ENCODE data around the gene EYA2. TPM values are rescaled to one million over a fixed set of nuclear protein-coding genes. Genes with fewer than 3 reads are reported as not detected.

The EYA2 gene
- total and polyA plus RNA-seq, 2 donors = 11.1 to 28.5 TPM

DNA sequence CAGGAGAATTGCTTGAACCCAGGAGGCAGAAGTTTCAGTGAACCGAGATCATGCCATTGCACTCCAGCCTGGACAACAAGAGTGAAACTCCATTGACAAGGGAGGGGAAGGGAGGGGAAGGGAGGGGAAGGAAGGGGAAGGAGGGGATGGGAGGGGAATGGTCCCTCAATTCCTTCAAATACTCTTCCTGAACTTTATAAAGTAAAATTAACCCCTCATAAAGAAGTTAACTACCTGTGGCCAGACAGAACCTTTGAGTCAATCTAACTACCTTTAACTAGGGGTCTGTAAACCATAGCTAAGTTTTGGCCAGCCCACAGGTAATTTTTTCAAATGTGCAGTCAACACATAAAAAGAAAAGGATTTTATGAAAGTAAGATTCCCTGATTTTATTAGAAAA, 330.8 kb downstream of the EYA2 start:
- peaks cover 63 to 72% of the 10 kb centered on the region in 2 donors for H3K36me3 ChIP-seq (ENCODE audit: control insufficient read depth in 2 of 2, insufficient read depth in 2 of 2, low read length in 1 of 2)
- no peak overlapping the region for H3K27ac ChIP-seq (ENCODE audit: low read depth in 1 of 2, low read length in 1 of 2)
- H3K4me3 ChIP-seq (ENCODE audit: low read length in 2 of 2) = no peak overlapping the region
- no peak for DNase-seq (ENCODE audit: low read depth in 6 of 9, low spot score in 9 of 9)
- 97% methylated on average over 1 of the region's 1 CpG for WGBS
- H3K4me1 ChIP-seq (ENCODE audit: control insufficient read depth in 2 of 2, insufficient read depth in 2 of 2, low read length in 2 of 2) = no peaks in the 10 kb centered on the region
- H3K27me3 ChIP-seq (ENCODE audit: control insufficient read depth in 2 of 2, insufficient read depth in 1 of 2, low read length in 1 of 2) = no peaks in the 10 kb centered on the region
- no peaks in the 10 kb centered on the region for H3K9me3 ChIP-seq (ENCODE audit: control insufficient read depth in 2 of 2, insufficient read depth in 1 of 2, low read length in 1 of 2)

DNA sequence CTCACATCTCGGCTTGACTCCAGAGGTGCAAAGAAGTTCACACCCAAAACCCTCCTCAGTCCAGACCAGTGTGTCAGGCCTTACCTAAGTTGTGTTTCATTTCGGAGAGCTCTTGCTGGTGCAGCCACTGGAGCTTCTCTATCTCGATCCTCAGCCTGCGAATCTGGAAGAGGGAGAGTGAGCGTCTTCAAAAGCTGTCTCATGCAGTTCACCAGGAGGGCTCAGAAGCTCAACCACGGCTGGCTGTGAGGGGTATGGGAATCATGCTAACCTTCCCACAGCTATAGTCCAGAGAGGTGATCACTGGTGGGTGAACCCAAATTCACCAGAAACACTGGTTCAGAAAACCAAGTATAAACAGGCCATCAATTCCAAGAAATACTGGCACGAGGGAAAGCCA, 332.5 kb downstream of the EYA2 start:
- no peaks in the 10 kb centered on the region for H3K27me3 ChIP-seq (ENCODE audit: control insufficient read depth in 2 of 2, insufficient read depth in 1 of 2, low read length in 1 of 2)
- WGBS = 99% methylated on average over 7 of the region's 7 CpGs

DNA sequence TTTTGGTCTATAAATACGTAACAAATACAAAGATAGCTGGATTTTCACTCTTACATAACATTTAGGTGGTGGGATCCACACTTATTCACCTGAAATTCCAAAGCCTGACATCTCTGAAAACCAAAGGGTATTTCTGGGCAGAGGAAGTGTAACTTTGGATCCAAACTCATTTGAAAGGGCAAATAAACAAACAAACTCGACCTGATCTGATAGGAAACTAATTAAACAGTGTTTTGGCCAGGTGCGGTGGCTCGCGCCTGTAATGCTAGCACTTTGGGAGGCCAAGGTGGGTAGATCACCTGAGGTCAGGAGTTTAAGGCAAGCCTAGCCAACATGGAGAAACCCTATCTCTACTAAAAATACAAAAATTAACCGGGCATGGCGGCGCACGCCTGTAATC, 332.9 kb downstream of the EYA2 start:
- DNase-seq (ENCODE audit: low read depth in 6 of 9, low spot score in 9 of 9) = no peak
- Histone ChIP-seq H3K4me1 (ENCODE audit: control insufficient read depth in 2 of 2, insufficient read depth in 2 of 2, low read length in 2 of 2) (no peaks in the 10 kb centered on the region), H3K27ac (ENCODE audit: low read depth in 1 of 2, low read length in 1 of 2) (no peak overlapping the region), H3K9me3 (ENCODE audit: control insufficient read depth in 2 of 2, insufficient read depth in 1 of 2, low read length in 1 of 2) (no peaks in the 10 kb centered on the region), H3K27me3 (ENCODE audit: control insufficient read depth in 2 of 2, insufficient read depth in 1 of 2, low read length in 1 of 2) (no peaks in the 10 kb centered on the region), H3K4me3 (ENCODE audit: low read length in 2 of 2) (no peak overlapping the region), H3K36me3 (ENCODE audit: control insufficient read depth in 2 of 2, insufficient read depth in 2 of 2, low read length in 1 of 2) (peaks cover 60 to 63% of the 10 kb centered on the region in 2 donors)
- 98% methylated on average over 9 of the region's 9 CpGs for WGBS

More for the DNA sequence above, 332.5 kb downstream of the EYA2 start:
- no peak overlapping the region for H3K4me3 ChIP-seq (ENCODE audit: low read length in 2 of 2)
- no peaks in the 10 kb centered on the region for H3K9me3 ChIP-seq (ENCODE audit: control insufficient read depth in 2 of 2, insufficient read depth in 1 of 2, low read length in 1 of 2)
- H3K27ac ChIP-seq (ENCODE audit: low read depth in 1 of 2, low read length in 1 of 2) = no peak overlapping the region
- H3K36me3 ChIP-seq (ENCODE audit: control insufficient read depth in 2 of 2, insufficient read depth in 2 of 2, low read length in 1 of 2) = peaks cover 60 to 63% of the 10 kb centered on the region in 2 donors
- no peaks in the 10 kb centered on the region for H3K4me1 ChIP-seq (ENCODE audit: control insufficient read depth in 2 of 2, insufficient read depth in 2 of 2, low read length in 2 of 2)
- DNase-seq (ENCODE audit: low read depth in 6 of 9, low spot score in 9 of 9) = no peak

DNA sequence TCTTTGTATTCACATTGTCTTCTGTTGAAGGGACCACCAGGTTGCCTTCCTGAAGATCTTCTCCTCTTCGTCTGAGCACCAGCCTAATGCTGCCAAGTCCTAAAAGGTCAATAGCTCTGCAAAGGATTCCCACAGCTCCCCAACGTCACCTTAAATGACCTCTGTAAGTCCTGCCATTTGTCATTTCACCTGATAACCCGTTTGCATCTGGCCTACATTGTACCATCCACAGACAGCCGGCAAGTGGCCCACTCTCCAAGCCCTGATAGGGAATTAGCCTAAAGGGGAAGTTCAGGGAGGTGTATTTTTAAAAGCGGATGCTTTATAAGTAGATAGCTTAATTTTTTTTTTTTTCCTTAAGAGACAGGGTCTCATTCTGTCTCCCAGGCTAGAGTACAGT, 334.0 kb downstream of the EYA2 start:
- Histone ChIP-seq H3K4me1 (ENCODE audit: control insufficient read depth in 2 of 2, insufficient read depth in 2 of 2, low read length in 2 of 2) (no peaks in the 10 kb centered on the region), H3K4me3 (ENCODE audit: low read length in 2 of 2) (no peak overlapping the region), H3K27ac (ENCODE audit: low read depth in 1 of 2, low read length in 1 of 2) (no peak overlapping the region), H3K9me3 (ENCODE audit: control insufficient read depth in 2 of 2, insufficient read depth in 1 of 2, low read length in 1 of 2) (no peaks in the 10 kb centered on the region), H3K36me3 (ENCODE audit: control insufficient read depth in 2 of 2, insufficient read depth in 2 of 2, low read length in 1 of 2) (peaks cover 61 to 64% of the 10 kb centered on the region in 2 donors), H3K27me3 (ENCODE audit: control insufficient read depth in 2 of 2, insufficient read depth in 1 of 2, low read length in 1 of 2) (no peaks in the 10 kb centered on the region)
- WGBS = 95% methylated on average over 5 of the region's 5 CpGs
- DNase-seq (ENCODE audit: low read depth in 6 of 9, low spot score in 9 of 9) = no peak

DNA sequence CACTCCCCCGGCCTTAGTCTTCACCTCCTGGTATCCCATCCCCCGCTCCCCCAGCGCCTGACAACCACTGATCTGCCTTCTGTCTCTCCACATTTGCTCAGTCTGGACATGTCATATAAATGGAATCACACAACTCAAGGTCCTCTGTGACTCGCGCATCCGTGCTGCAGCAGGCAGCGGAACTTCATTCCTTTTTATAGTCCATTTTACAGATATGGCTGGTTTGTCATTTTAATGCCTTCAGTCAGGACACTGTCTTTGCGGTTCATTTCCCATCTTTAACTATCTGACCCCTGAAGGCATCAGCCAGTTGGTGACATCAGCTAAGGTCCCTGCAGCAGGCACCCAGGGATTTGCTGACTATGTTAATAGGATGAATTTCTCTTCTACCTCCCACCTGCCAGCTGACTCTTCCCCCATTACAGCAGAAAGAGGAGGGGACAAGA, 336.2 kb downstream of the EYA2 start:
- no peak overlapping the region for H3K27ac ChIP-seq (ENCODE audit: low read depth in 1 of 2, low read length in 1 of 2)

DNA sequence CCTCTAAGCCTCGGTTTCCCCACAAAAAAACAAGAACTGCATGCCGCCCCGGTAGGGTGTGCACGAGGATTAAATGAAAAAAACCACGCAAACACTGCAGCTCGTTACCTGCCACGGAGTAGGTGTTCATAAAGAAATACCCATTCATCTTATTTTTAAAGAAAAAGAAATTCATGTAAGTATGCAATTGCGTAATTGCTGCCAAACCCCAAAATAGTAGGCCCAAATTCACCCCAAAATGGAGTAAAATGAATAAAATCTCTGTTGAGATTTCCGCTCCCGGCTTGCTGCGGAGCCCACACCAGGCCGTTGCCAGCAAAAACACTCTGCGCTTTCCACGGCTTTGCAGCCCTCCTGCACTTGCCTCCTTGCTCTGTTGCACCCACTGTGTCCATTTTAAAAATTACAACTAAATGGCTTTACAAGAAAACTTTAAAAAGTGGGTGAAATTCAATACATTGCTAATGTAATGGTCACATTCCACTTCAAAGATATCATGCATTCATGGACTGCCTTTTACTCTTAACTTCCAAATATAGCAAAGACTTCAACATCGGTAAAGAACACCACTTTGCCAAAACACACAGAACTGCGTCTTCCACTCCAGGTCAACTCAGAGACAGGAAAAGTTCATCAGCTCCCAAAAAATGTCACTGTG, 336.9 kb downstream of the EYA2 start:
- Histone ChIP-seq H3K36me3 (ENCODE audit: control insufficient read depth in 2 of 2, insufficient read depth in 2 of 2, low read length in 1 of 2) (peaks cover 66 to 69% of the 10 kb centered on the region in 2 donors), H3K27ac (ENCODE audit: low read depth in 1 of 2, low read length in 1 of 2) (no peak overlapping the region), H3K9me3 (ENCODE audit: control insufficient read depth in 2 of 2, insufficient read depth in 1 of 2, low read length in 1 of 2) (no peaks in the 10 kb centered on the region), H3K27me3 (ENCODE audit: control insufficient read depth in 2 of 2, insufficient read depth in 1 of 2, low read length in 1 of 2) (no peaks in the 10 kb centered on the region), H3K4me1 (ENCODE audit: control insufficient read depth in 2 of 2, insufficient read depth in 2 of 2, low read length in 2 of 2) (no peaks in the 10 kb centered on the region), H3K4me3 (ENCODE audit: low read length in 2 of 2) (no peak overlapping the region)
- DNase-seq (ENCODE audit: low read depth in 6 of 9, low spot score in 9 of 9) = no peak
- 94% methylated on average over 16 of the region's 16 CpGs for WGBS

More for the DNA sequence above, 336.2 kb downstream of the EYA2 start:
- no peaks in the 10 kb centered on the region for H3K9me3 ChIP-seq (ENCODE audit: control insufficient read depth in 2 of 2, insufficient read depth in 1 of 2, low read length in 1 of 2)
- H3K4me1 ChIP-seq (ENCODE audit: control insufficient read depth in 2 of 2, insufficient read depth in 2 of 2, low read length in 2 of 2) = no peaks in the 10 kb centered on the region
- H3K36me3 ChIP-seq (ENCODE audit: control insufficient read depth in 2 of 2, insufficient read depth in 2 of 2, low read length in 1 of 2) = peaks cover 66 to 69% of the 10 kb centered on the region in 2 donors
- no peak for DNase-seq (ENCODE audit: low read depth in 6 of 9, low spot score in 9 of 9)
- no peak overlapping the region for H3K4me3 ChIP-seq (ENCODE audit: low read length in 2 of 2)
- WGBS = 98% methylated on average over 8 of the region's 8 CpGs
- no peaks in the 10 kb centered on the region for H3K27me3 ChIP-seq (ENCODE audit: control insufficient read depth in 2 of 2, insufficient read depth in 1 of 2, low read length in 1 of 2)

DNA sequence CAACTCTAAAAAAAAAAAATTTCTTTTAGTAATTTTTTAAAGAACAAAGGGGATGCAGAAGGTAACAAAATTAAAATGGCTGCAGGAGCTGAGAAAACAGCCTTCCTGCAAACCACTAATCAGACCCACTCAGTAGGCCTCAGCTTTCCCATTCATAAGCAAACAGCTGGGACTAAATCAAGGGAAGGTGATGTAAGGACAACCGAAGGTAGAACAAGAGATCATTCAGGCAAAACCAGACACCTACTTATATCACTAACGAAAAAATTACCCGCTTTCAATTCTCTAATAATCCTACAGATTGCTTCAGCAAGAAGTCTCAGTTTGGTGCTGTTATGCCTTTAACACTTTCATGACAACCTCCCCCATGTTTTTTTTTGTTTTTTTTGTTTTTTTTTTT, 337.9 kb downstream of the EYA2 start:
- DNase-seq (ENCODE audit: low read depth in 6 of 9, low spot score in 9 of 9) = no peak
- 95% methylated on average over 3 of the region's 3 CpGs for WGBS
- Histone ChIP-seq H3K27me3 (ENCODE audit: control insufficient read depth in 2 of 2, insufficient read depth in 1 of 2, low read length in 1 of 2) (no peaks in the 10 kb centered on the region), H3K4me1 (ENCODE audit: control insufficient read depth in 2 of 2, insufficient read depth in 2 of 2, low read length in 2 of 2) (no peaks in the 10 kb centered on the region), H3K36me3 (ENCODE audit: control insufficient read depth in 2 of 2, insufficient read depth in 2 of 2, low read length in 1 of 2) (peaks cover 63 to 66% of the 10 kb centered on the region in 2 donors), H3K9me3 (ENCODE audit: control insufficient read depth in 2 of 2, insufficient read depth in 1 of 2, low read length in 1 of 2) (no peaks in the 10 kb centered on the region), H3K4me3 (ENCODE audit: low read length in 2 of 2) (no peak overlapping the region), H3K27ac (ENCODE audit: low read depth in 1 of 2, low read length in 1 of 2) (no peak overlapping the region)

DNA sequence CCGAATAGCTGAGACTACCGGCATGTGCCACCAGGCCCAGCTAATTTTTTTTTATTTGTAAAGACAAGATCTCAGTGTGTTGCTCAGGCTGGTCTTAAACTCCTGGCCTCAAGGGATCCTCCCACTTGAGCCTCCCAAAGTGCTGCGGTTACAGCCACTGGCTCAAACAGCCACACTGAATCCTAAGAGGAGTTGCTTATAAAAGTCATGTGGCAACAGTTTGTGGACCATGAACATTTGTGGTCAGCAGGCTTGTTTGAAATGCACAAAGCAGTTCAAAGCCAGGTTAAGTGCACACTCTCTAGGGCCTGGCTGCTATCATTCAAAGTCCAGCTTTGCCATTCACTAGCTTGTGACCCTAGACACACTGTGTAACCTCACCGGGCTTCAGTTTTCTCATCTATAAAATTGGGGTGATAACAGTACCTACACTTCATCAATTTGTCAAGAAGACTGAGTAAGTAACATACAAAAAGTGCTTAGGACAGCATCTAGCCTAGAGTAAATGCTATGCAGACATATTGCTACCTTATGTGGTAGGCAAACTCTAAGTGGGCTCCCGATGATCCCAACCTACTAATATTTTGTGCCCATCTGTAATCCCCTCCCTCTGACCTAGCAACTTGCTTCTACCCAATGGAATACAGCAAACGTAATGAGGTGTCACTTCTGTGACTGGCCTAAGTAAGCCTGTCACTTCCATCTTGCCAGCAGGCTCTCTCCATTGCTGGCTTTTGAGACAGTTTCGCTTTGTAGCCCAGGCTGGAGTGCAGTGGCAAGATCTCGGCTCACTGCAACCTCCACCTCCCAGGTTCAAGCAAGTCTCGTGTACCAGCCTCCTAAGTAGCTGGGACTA, 338.9 kb downstream of the EYA2 start:
- WGBS = 98% methylated on average over 9 of the region's 9 CpGs
- H3K4me3 ChIP-seq (ENCODE audit: low read length in 2 of 2) = no peak overlapping the region
- H3K9me3 ChIP-seq (ENCODE audit: control insufficient read depth in 2 of 2, insufficient read depth in 1 of 2, low read length in 1 of 2) = no peaks in the 10 kb centered on the region
- no peak for DNase-seq (ENCODE audit: low read depth in 6 of 9, low spot score in 9 of 9)
- no peaks in the 10 kb centered on the region for H3K27me3 ChIP-seq (ENCODE audit: control insufficient read depth in 2 of 2, insufficient read depth in 1 of 2, low read length in 1 of 2)
- H3K4me1 ChIP-seq (ENCODE audit: control insufficient read depth in 2 of 2, insufficient read depth in 2 of 2, low read length in 2 of 2) = no peaks in the 10 kb centered on the region
- H3K36me3 ChIP-seq (ENCODE audit: control insufficient read depth in 2 of 2, insufficient read depth in 2 of 2, low read length in 1 of 2) = peaks cover 63 to 70% of the 10 kb centered on the region in 2 donors
- H3K27ac ChIP-seq (ENCODE audit: low read depth in 1 of 2, low read length in 1 of 2) = no peak overlapping the region

DNA sequence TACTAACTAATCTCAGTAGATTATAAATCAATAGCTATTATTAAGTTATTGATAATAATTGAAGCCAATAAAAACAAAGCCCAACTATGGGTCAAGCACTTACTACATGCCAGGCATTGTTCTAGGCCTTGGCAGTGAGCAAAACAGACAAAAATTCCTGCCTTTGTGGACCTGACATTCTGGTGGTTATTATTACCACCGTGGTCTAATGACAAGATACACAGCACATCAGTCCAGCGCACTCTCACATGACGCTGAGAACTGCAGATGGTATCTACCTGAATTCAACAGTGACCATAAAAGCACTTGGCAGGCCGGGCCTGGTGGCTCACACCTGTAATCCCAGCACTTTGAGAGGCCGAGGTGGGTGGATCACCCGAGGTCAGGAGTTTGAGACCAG, 340.5 kb downstream of the EYA2 start:
- DNase-seq (ENCODE audit: low read depth in 6 of 9, low spot score in 9 of 9) = no peak
- H3K9me3 ChIP-seq (ENCODE audit: control insufficient read depth in 2 of 2, insufficient read depth in 1 of 2, low read length in 1 of 2) = no peaks in the 10 kb centered on the region
- no peaks in the 10 kb centered on the region for H3K27me3 ChIP-seq (ENCODE audit: control insufficient read depth in 2 of 2, insufficient read depth in 1 of 2, low read length in 1 of 2)
- no peak overlapping the region for H3K27ac ChIP-seq (ENCODE audit: low read depth in 1 of 2, low read length in 1 of 2)
- H3K36me3 ChIP-seq (ENCODE audit: control insufficient read depth in 2 of 2, insufficient read depth in 2 of 2, low read length in 1 of 2) = peaks cover 60 to 71% of the 10 kb centered on the region in 2 donors
- no peak overlapping the region for H3K4me3 ChIP-seq (ENCODE audit: low read length in 2 of 2)
- WGBS = 97% methylated on average over 6 of the region's 6 CpGs
- no peaks in the 10 kb centered on the region for H3K4me1 ChIP-seq (ENCODE audit: control insufficient read depth in 2 of 2, insufficient read depth in 2 of 2, low read length in 2 of 2)

Data from thymus (tissue), 11 donors.